Cerebellar nuclear complex (tissue), 1 donor: ENCODE data around the gene FHIP1A.

ENCODE experiments used
- DNase-seq, 2 experiments: peaks; one replicate each; lab custom pipeline; 2025; lab: John Stamatoyannopoulos, UW

Gene FHIP1A

DNA sequence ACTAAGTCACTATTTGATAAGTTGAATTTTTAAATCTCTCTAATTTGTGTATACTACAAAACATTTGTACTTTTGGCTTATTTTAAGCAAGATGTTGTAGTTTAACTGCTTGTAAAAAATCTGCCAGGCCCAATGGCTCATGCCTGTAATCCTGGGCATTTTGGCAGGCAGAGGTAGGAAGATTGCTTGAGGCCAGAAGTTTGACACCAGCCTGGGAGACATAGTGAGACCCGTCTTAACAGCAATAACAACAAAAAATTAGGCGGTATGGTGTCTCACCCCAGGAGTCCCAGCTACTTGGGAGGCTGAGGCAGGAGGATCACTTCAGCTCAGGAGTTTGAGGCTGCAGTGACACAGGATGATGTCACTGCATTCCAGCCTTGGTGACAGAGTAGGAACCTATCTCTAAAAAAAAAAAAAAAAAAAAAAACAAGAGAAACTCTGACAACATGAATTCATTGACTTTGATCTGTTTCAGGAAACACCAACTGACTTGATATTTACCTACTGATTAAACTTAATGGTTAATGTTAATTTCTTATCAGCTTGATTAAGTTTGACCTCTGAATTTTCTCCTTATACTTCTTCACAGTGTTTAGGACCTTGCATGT, 8.9 kb downstream of the FHIP1A start:
- DNase-seq = no peak

DNA sequence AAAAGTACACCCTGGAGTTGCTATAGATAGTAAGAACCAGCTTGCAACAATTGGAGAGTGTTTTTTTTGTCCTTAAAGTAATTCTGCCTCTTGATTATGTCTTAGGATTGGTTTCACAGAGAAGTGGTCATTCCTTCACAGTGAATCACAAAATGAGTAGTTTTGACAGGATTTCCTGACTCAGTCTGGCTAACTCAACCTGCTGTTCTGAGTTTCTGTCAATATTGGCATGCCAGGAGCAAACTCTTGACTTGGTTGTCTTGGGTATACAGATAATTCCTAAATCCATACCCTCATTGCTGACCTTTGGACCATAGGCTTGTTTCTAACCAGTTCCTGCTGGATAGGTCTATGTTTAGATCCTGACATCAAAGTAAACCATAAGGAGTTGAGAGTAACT, 9.4 kb downstream of the FHIP1A start:
- DNase-seq = no peak

DNA sequence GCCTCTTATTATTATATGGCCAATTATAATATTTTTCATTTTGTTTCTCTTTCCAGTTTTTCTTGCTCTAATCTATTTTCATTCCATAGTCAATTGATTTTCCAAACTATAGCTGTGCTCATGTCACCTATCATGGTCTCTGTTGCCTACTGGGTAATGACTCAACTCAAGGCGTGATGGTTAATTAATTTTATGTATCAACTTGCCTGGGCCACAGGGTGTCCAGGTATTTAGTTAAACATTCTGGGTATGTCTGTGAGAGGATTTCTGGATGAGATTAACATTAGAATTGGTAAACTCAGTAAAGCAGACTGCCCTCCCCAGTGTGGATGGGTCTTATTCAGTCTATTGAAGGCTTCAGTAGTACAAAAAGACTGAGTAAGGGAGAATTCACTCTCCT, 9.9 kb downstream of the FHIP1A start:
- no peak for DNase-seq

DNA sequence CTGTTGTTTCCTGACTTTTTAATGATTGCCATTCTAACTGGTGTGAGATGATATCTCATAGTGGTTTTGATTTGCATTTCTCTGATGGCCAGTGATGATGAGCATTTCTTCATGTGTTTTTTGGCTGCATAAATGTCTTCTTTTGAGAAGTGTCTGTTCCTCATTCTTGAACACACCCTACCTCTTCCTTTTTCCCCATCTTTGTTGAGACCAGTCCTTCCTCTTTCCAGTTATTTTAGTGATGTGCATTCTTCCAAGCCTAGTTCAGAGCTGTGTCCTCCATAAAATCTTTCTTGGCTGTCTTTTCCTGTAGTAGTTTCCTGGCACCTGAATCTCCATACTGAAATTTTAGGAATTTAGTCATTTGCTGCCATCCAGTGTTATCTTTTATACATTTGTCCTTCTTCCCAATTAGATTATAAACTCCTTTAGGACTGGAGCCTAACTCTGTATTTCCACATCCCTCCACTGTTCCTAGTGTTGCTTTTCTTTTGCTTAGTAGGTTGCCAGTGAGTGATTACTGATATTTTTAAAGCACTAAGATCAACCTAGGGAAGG, 11.4 kb downstream of the FHIP1A start:
- DNase-seq = no peak

DNA sequence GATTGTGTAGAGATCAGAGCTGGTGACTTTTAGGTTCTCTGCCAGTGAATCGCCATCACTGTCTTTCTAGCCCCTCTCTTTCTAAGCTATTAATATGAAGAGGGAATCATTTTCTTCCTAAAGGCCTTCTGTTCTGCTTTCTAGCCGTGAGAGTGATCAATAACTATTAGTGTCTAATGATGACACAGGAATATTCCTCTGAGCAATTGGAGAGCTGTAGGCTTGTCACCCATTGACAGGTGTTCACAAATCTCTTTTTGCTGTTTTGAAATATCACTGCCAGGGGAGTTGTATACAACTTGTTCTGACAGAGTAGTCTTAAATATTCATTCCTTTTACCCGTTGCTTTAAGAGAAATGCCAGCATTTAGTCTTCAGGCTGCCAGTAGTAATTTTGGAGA, 13.9 kb downstream of the FHIP1A start:
- no peak for DNase-seq

DNA sequence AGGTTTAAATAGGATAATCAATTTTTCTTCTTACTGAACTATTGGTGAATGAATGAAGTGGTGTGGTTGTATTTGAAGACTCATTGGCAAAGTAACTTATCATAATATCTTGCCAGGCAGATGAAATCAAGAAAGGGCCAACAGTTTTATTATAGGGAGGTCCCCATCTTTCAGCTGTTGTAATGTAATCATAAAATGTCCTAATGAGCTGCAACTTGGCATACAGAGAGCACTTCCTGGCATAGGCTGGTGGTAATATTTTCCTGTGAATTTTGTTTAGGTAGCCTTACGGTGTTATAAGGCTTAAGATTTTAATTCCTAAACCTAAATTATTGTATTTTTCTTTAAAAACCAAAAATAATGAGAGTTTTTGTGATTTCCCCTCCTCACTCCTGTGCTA, 17.5 kb downstream of the FHIP1A start:
- no peak for DNase-seq

DNA sequence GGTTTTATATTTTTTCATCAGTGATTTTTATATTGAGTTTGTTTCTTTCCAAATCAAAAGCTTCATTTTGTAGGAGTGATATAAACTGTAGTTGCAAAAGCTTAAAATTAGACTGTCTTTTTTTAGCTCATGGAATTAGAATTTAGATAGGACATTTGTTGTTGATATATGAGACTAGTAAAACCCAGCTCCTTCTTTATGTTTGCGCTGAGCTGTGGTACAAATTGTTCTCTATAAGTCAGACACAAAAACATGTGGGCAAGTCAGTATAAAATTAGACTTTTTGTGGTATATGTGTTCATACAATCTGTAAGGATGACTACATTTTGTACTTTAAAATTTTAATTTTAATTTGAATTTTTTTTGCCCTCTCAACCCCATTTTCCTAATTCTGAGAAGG, 18.3 kb downstream of the FHIP1A start:
- DNase-seq = no peak

DNA sequence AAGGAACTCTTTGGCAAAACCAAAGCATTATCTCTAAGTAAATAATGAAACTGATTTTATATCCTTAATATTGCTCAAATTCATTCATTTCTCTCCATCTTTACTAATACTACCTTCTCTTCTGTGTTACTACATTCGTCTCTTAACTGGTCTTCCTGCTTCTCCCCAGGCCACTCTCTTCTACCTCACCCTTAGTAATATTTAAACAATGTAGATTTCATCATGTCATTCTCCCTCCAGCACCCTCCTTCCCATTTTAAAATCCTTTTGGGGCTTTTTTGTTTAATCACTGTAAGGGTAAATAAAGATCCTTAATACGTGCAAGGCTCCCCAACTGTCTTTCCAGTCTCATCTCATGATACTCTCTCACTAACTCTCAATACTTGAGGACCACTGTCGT, 19.4 kb downstream of the FHIP1A start:
- DNase-seq = no peak

DNA sequence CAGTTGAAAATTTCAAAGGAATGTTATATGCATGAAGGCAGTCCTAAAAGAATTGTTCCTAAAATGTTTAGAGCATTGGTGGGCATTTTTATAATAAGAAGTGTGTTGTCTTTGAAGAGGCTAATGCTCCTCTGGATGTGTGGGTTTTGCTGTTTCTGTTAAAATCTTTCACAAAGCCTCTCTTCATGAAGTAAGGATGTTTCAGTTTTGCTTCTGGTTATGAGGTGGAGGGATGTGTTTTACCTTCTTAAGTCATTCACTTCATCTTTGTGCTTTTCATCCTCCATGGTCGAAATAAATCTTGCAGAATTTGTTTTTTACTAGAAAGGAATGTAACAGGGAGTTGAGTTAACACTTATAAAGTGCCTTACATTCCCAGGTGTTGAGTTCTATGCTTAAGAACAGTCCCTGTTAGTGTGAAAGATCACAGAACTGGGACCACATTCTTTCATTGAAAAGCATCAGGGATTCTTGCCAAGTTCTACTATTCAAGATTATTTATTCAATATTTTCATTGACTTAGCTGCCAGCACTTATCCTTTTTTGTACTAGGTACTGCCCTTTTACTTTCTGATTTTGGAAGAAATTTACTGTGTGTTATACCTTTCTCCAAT, 21.1 kb downstream of the FHIP1A start:
- no peak for DNase-seq

DNA sequence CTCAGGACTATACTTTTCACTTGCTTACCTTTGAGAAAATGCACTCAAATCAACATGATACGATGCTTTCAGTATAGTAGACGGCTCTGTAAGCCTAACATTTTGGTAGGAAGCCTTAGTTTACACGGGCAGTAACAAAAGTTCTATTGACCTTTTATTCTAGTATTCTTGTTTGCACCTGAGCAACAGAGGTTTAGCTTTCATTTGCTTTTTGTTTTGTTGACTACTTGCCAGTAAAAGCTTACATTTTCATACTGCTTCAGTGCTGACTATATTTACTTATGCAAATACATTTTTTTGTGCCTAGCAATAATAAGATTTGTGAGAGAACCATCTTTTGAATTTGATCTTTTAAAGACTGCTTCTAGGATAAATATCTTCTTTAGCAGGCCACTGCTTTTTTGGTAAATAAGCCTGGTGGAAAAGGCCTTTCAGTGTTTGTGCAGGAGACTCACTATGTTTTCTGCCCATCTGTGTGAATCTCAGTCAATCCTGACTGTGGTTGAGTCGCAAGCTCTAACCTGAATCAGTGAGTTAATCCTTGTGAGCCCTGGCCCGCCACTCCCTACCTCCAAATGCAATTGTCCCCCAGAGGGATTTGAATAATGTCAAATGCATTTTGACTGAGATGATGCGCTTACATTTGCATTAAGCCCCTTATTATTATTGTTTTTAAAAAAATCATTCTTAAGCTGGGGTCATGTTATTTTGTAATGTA, 21.9 kb downstream of the FHIP1A start:
- DNase-seq = no peak

DNA sequence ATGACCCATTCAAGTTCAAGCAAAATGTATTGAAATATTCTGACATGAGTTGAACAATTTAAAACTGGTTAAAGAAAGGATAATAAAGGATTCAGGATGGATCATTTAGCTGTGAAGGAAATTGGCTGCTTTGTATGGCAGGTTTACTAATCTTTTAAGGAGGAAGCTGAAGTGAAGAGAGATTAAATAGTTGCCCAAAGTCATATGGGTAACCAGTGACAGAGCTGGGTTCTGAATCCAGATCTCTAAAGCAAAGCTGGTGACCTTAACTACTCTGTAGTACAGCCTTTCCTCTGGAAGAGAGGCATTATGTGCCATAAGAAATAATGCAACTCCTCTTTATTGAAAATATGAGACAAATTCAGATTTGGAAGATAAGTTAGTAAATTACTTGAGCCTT, 22.8 kb downstream of the FHIP1A start:
- no peak for DNase-seq

DNA sequence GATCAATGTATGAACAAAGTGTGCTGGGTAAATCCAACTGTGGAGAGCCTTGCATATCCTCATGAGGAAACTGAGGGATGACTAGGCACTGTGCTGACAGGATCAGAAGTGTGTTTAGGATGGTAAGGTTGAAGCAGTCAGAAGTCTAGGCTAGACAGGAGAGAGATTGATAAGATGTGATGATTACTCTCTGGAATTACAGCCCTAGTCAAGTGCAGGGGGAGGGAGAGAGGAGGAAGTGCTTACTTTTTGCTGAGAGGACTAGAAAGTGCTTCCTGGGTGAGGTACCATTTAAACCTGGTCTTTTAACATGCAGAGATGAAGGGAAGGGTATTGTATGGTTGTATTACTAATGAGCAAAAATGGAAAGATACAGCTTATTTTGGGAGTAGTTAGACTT, 23.7 kb downstream of the FHIP1A start:
- DNase-seq = no peak

DNA sequence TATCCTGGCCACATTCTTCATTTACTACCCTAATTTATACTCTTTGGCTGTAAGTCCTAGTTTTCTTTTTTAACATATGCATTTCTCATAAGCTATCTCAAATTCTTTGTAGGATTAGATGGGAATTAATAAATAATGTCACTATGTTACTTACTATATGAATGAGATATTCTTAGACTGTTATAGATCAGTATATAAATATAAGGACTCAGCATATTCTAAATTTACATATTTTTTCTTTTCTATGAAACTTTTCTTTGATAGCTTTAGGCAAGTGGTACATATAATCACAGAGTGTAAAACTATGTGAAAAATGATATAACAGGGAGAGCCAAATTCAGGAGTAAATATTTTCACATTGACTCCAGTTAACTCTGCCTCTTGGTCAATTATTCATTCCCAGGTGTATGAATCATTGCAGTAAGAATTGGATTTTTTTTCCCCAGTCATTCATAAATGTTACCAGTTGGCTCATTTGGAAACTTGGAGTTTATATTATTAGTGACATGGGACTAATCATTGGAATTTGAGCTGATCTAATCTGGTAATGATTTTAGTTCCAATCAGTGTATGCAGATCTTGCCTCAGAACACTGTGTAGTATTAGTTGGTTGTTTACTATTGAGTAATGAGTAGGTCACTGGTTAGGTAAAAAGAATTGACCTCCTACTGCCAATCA, 25.3 kb downstream of the FHIP1A start:
- no peak for DNase-seq

DNA sequence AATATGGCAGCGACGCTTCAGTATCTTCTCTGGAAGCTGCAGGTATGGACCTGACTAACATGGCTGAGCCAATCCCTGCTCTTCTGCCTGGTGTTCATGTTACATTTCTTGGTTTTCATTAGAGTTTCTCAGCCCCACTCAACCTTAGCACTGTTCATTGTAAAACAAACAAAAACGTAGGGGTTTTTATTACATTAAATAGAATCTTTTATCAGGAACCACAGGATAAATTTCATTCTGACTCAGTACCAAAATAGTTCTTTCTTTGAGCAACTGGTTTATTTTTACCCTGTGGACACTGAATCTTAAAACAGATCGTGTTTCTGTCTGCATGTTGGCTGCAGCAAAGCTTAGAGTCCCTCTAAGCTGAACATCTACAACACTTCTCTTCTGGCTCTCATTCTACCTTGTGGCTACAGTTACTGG, 27.1 kb downstream of the FHIP1A start:
- no peak for DNase-seq

DNA sequence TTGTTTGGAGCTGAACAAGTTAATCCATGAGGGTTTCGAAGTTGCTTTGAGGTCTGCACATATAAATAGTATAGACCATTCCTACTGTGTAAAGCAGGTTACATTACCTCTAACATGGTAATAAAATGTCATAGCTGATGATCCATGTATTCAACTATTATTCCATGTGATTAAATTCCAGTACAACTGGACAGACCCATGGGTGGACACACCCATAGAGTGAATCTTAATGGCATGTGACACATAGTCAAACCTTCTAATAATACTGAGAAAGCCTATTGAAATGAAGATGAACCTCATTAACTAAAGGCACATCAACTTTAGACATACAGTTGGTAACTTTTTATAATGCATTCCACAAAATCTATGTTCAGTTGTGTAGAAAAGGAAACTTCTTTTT, 28.5 kb downstream of the FHIP1A start:
- DNase-seq = no peak

DNA sequence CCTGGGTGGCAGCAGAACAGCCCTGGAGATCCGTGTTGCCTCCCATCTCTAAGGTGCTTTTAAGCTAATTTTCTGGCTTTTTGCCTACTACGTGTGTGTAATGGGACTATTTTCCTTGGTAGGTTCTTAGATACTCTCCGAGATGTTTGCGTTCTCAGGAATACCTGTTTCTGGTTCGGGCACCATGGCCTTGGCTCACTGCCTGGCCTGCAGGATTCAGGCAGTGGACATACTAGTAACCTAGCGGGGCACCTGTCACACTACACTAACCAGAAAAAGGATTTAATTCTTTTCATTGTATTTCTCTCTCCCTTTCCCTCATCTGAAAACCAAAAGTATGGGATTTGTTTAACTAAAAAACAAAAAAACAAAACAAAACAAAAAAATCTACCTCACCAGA, 29.2 kb downstream of the FHIP1A start:
- no peak for DNase-seq

DNA sequence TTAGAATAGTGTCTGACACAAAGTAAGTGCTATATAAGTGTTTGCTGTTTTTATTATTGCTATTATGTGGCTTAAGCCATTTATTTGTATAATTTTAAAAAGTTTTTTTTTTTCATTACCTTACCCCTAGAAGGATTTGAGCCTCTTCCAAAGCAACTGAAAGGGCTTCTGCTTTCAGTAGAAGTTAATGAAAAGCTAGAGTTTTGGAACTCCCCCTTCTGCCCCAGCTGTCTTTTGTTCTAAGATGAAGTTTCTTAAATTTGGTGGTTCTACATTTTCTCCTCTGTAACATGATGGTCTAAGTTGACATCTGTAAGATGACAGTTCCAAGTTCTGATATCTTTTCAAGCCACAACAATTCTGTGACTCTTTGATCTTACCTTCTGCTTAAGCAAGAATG, 30.3 kb downstream of the FHIP1A start:
- DNase-seq = no peak

DNA sequence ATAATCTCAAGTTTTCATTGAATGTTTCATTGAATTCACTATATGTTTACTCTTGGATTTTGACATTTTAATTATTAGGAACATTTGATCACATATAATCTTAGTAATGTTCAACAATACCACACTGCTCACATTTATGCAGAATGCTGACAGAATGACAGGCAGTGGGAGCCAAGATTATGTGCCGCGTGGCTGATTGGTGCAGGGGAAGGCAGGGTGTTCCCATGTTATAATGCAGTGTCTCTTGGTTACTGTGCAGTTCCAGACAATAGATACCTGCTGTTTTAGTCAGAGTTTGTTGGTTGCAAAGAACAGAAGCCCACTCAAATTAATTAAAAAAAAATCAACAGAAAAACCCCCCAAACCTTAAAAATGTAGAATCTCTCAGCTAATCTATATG, 33.0 kb downstream of the FHIP1A start:
- no peak for DNase-seq

DNA sequence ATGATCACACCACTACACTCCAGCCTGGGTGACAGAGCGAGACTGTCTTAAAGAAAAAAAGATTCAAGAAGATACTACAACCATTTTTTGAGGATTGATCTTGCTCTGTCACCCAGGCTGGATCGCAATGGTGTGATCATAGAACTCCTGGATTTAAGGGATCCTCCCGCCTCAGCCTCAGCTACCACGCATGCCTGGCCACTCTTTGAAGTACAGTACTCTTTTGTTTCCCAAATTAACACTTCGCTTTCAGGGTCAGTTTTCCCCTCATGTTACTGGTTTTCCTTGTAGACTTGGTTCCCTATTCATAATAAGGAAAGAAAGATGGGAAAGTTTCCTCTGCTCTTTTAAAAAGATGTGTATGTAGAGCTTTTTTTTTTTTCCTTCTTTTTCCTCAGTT, 34.3 kb downstream of the FHIP1A start:
- DNase-seq = no peak

DNA sequence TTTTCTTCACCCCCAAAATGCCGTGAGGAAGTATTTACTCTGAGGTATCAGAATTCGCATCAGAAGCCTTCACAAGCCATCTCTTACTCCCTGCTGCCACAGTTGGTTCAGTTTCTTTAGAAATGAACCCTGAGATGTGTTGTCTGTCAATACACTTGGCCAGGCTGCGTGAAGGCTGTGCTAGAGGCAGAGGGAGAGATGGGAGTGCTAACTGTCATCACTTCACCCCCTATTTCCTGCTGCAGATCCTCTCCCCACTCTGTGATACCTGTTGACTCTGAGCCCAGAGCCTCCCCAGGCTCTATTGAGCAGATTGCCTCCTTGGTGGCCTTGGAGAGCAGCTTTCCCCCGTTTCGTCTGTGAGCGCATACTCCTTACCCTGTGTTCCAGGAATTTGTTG, 34.8 kb downstream of the FHIP1A start:
- DNase-seq = no peak

DNA sequence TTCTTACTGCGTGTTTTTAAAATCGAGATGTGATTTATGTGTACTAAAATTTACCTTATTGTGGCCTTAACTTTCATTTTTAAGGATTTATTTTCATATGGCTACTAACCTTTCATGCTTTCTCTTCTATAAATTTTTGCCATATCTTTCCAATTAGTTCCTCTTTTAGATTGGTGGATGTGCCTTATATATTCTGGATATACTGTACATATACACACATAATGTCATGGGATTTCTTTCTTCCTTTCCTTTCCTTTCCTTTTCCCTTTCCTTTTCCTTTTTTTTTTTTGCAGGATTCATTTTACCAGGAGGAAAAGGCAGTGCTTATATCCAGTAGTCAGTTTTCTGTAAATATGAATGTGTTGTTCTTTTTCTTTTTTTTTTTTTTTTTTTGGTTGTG, 37.2 kb downstream of the FHIP1A start:
- no peak for DNase-seq

DNA sequence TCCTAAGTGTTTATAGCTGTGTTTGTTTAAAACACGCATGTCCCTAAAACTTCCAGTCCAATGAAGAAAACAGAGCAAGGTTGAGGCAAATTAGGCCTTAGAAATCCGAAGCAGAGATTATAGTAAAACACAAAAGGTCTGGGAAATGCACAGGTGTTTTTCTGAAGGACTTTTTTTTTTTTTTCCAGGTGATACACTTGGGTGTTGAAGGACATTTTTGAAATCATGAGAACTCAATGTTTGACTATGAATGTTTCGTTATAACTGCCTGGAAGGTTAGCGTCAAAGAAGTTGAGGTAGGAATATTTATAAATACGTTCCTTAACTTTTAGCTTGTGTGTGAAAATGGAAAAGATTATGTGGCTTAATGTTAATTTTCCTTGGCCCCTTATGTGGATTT, 45.5 kb downstream of the FHIP1A start:
- DNase-seq = no peak

DNA sequence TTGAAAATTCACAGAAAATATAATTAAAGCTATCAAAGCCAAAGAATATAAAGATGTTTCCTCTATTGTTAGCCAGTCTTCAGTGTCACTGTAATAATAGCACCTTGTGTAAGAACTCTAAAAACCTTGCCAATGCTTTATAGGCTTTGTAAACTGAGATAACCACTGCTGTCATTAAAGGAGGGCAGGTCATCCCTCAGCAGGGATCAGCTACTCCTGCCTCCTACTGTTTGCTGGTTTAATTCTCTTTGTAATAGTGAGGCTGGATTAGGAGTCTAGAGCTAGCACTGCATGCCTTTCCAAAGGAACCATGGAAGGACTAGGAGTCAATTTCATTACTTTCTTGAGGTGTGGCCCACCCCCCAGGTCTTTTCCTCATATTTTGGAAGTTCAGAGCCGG, 46.2 kb downstream of the FHIP1A start:
- DNase-seq = no peak
